Mesenchymal stem cell (in vitro differentiated cells and primary cell): ENCODE measurements around the gene VWA1.

Experiments
- DNase-seq: peaks from one replicate; pipeline ENCODE4 v3.0.0-alpha.2; 2013
- H2AFZ ChIP-seq: one replicate; pipeline ENCODE4 v1.6.1; 2013; ENCODE audit warnings: low read depth, mild to moderate bottlenecking, control low read depth, inconsistent platforms, low read length, moderate library complexity
- H2AK5ac ChIP-seq: 2 replicates; pipeline ENCODE4 v1.6.1; 2013; ENCODE audit warnings: low read length, moderate library complexity, mild to moderate bottlenecking, inconsistent platforms; ENCODE audit not compliant: severe bottlenecking
- H2BK120ac ChIP-seq: one replicate; pipeline ENCODE4 v1.6.1; 2013; ENCODE audit warnings: low read depth, mild to moderate bottlenecking, inconsistent platforms, low read length, moderate library complexity
- H2BK12ac ChIP-seq, 2 experiments: one replicate each; pipeline ENCODE4 v1.6.1; 2013; ENCODE audit warnings: inconsistent platforms in 2 of 2, low read length in 2 of 2, mild to moderate bottlenecking in 2 of 2, moderate library complexity in 2 of 2, control low read depth in 1 of 2
- H2BK15ac ChIP-seq: one replicate; pipeline ENCODE4 v1.6.1; 2013; ENCODE audit warnings: mild to moderate bottlenecking, low read depth, inconsistent platforms; ENCODE audit not compliant: poor library complexity, severe bottlenecking
- H2BK5ac ChIP-seq: 2 replicates; pipeline ENCODE4 v1.6.1; 2013; ENCODE audit warnings: low read depth, mild to moderate bottlenecking, low read length, control low read depth, inconsistent platforms; ENCODE audit not compliant: poor library complexity, severe bottlenecking
- H3K14ac ChIP-seq, 2 experiments: one replicate each; pipeline ENCODE4 v1.6.1; 2013; ENCODE audit warnings: inconsistent platforms in 2 of 2, low read length in 2 of 2, control low read depth in 1 of 2, mild to moderate bottlenecking in 1 of 2, moderate library complexity in 1 of 2
- H3K18ac ChIP-seq, 2 experiments: one replicate each; pipeline ENCODE4 v1.6.1; 2013; ENCODE audit warnings: inconsistent platforms in 2 of 2, low read length in 2 of 2, control low read depth in 1 of 2, low read depth in 1 of 2, mild to moderate bottlenecking in 1 of 2
- H3K23ac ChIP-seq, 2 experiments: one replicate each; pipeline ENCODE4 v1.6.1; 2013; ENCODE audit warnings: inconsistent platforms in 2 of 2, low read length in 2 of 2, mild to moderate bottlenecking in 2 of 2, moderate library complexity in 2 of 2, control low read depth in 1 of 2
- H3K27ac ChIP-seq: 2 replicates; pipeline ENCODE4 v1.5.1; 2013; ENCODE audit warnings: mild to moderate bottlenecking, moderate library complexity, low read length, control low read depth, inconsistent platforms; ENCODE audit not compliant: poor library complexity, severe bottlenecking
- H3K27me3 ChIP-seq, 2 experiments: 2 replicates each; pipeline versions ENCODE4 v1.6.1 to v1.7.0; 2013; ENCODE audit warnings: low read length in 2 of 2, mild to moderate bottlenecking in 2 of 2, moderate library complexity in 2 of 2, control low read depth in 1 of 2, inconsistent platforms in 1 of 2; ENCODE audit not compliant: control insufficient read depth in 1 of 2, insufficient read depth in 1 of 2
- H3K36me3 ChIP-seq, 2 experiments: 2 replicates each; pipeline versions ENCODE4 v1.6.1 to v1.7.0; 2013; ENCODE audit warnings: low read length in 2 of 2, control low read depth in 1 of 2, inconsistent platforms in 1 of 2, low read depth in 1 of 2, mild to moderate bottlenecking in 1 of 2; ENCODE audit not compliant: insufficient read depth in 2 of 2, control insufficient read depth in 1 of 2
- H3K4ac ChIP-seq, 2 experiments: one replicate each; pipeline ENCODE4 v1.6.1; 2013; ENCODE audit warnings: inconsistent platforms in 2 of 2, low read length in 2 of 2, mild to moderate bottlenecking in 2 of 2, moderate library complexity in 2 of 2, control low read depth in 1 of 2, low read depth in 1 of 2
- H3K4me1 ChIP-seq: 2 replicates; pipeline ENCODE4 v1.6.1; 2013; ENCODE audit warnings: low read depth, low read length, control low read depth; ENCODE audit not compliant: control insufficient read depth, insufficient read depth
- H3K4me2 ChIP-seq: 2 replicates; pipeline ENCODE4 v1.6.1; 2013; ENCODE audit warnings: low read length, mild to moderate bottlenecking, inconsistent platforms; ENCODE audit not compliant: poor library complexity, severe bottlenecking
- H3K4me3 ChIP-seq, 2 experiments: 2 replicates each; pipeline versions ENCODE4 v1.5.1 to v1.7.0; 2013; ENCODE audit warnings: low read length in 2 of 2, mild to moderate bottlenecking in 2 of 2, control low read depth in 1 of 2, low read depth in 1 of 2; ENCODE audit not compliant: insufficient read depth in 1 of 2
- H3K79me1 ChIP-seq: replicated peaks from 2 replicates; pipeline ENCODE4 v1.6.1; 2013; ENCODE audit warnings: mild to moderate bottlenecking, control low read depth, low read length, inconsistent platforms; ENCODE audit not compliant: poor library complexity, severe bottlenecking
- H3K9ac ChIP-seq: 2 replicates; pipeline ENCODE4 v1.7.0; 2013; ENCODE audit warnings: mild to moderate bottlenecking, low read length, moderate library complexity
- H3K9me3 ChIP-seq: 2 replicates; pipeline ENCODE4 v1.7.0; 2013; ENCODE audit warnings: mild to moderate bottlenecking, low read length; ENCODE audit not compliant: control insufficient read depth
- H4K8ac ChIP-seq: one replicate; pipeline ENCODE4 v1.6.1; 2013; ENCODE audit warnings: inconsistent platforms, mild to moderate bottlenecking, low read length, moderate library complexity
- H4K91ac ChIP-seq: one replicate; pipeline ENCODE4 v1.6.1; 2013; ENCODE audit warnings: mild to moderate bottlenecking, low read length, inconsistent platforms
- WGBS: methylation state at CpG from one replicate; pipeline ENCODE4 v1.1.7; 2013; ENCODE audit warnings: mixed read lengths; 5-methylcytosine and 5-hydroxymethylcytosine counted together

VWA1 gene

GRCh38 chr1:1388078-1388472 lies 47.4 kb upstream of the VWA1 start:
- Histone ChIP-seq H2BK12ac (no peak overlapping the region), H3K4me2 (no peak overlapping the region), H3K36me3 (peaks cover 84 to 86% of the 10 kb centered on the region in 2 experiments), H3K27ac (no peak overlapping the region), H2BK15ac (no peak overlapping the region), H3K4ac (no peak overlapping the region), H2AFZ (no peak overlapping the region), H3K14ac (no peak overlapping the region), H3K9ac (no peak overlapping the region), H4K8ac (no peak overlapping the region), H2AK5ac (no peak overlapping the region), H3K23ac (no peak overlapping the region), H3K4me1 (peaks cover 2% of the 10 kb centered on the region), H3K79me1 (peaks cover 39% of the 10 kb centered on the region), H2BK120ac (no peak overlapping the region), H3K27me3 (no peaks in the 10 kb centered on the region), H4K91ac (no peak overlapping the region), H2BK5ac (no peak overlapping the region), H3K18ac (no peak overlapping the region), H3K4me3 (no peak overlapping the region), H3K9me3 (no peaks in the 10 kb centered on the region)
- no peak for DNase-seq
- 98% methylated on average over 16 of the region's 16 CpGs for WGBS

- no peak overlapping the region for H3K18ac ChIP-seq
- H3K4me1 ChIP-seq: peaks cover 3% of the 10 kb centered on the region
- H3K9ac ChIP-seq: no peak overlapping the region
- H4K91ac ChIP-seq: no peak overlapping the region
- no peak overlapping the region for H2BK12ac ChIP-seq
- no peak overlapping the region for H2AFZ ChIP-seq
- H3K14ac ChIP-seq: no peak overlapping the region
- peaks cover 44% of the 10 kb centered on the region for H3K79me1 ChIP-seq
- no peak overlapping the region for H3K4me2 ChIP-seq
- H2BK120ac ChIP-seq: no peak overlapping the region
- peaks cover 90 to 99% of the 10 kb centered on the region in 2 experiments for H3K36me3 ChIP-seq
- no peak overlapping the region for H3K23ac ChIP-seq
- H2BK15ac ChIP-seq: no peak overlapping the region
- H2BK5ac ChIP-seq: no peak overlapping the region
- H4K8ac ChIP-seq: no peak overlapping the region
- no peaks in the 10 kb centered on the region for H3K27me3 ChIP-seq
- no peak overlapping the region for H3K27ac ChIP-seq
- WGBS: 98% methylated on average over 12 of the region's 12 CpGs
- no peak overlapping the region for H2AK5ac ChIP-seq
- H3K4me3 ChIP-seq: no peak overlapping the region
- H3K4ac ChIP-seq: no peak overlapping the region
- H3K9me3 ChIP-seq: no peaks in the 10 kb centered on the region
- DNase-seq: no peak
Measured at GRCh38 chr1:1390675-1391074, 44.8 kb upstream of the VWA1 start.

- no peak overlapping the region for H2AK5ac ChIP-seq
- H3K79me1 ChIP-seq: peaks cover 40% of the 10 kb centered on the region
- H3K14ac ChIP-seq: no peak overlapping the region
- no peak overlapping the region for H2BK5ac ChIP-seq
- H2AFZ ChIP-seq: no peak overlapping the region
- WGBS: 97% methylated on average over 12 of the region's 12 CpGs
- H3K27me3 ChIP-seq: no peaks in the 10 kb centered on the region
- no peaks in the 10 kb centered on the region for H3K9me3 ChIP-seq
- H3K4me2 ChIP-seq: no peak overlapping the region
- H3K9ac ChIP-seq: no peak overlapping the region
- no peak overlapping the region for H3K4ac ChIP-seq
- H2BK15ac ChIP-seq: no peak overlapping the region
- H3K4me1 ChIP-seq: peaks cover 3% of the 10 kb centered on the region
- H3K36me3 ChIP-seq: peaks cover 86 to 96% of the 10 kb centered on the region in 2 experiments
- H3K27ac ChIP-seq: no peak overlapping the region
- H4K91ac ChIP-seq: no peak overlapping the region
- no peak overlapping the region for H2BK12ac ChIP-seq
- no peak overlapping the region for H3K18ac ChIP-seq
- H3K4me3 ChIP-seq: no peak overlapping the region
- no peak overlapping the region for H4K8ac ChIP-seq
- no peak overlapping the region for H3K23ac ChIP-seq
- no peak for DNase-seq
- H2BK120ac ChIP-seq: no peak overlapping the region
Measured at GRCh38 chr1:1391225-1391624, 44.3 kb upstream of the VWA1 start.

GRCh38 chr1:1393014-1393413 lies 42.5 kb upstream of the VWA1 start:
- no peak overlapping the region for H2BK12ac ChIP-seq

More at GRCh38 chr1:1393014-1393413, 42.5 kb upstream of the VWA1 start:
- no peak overlapping the region for H2AK5ac ChIP-seq
- peaks cover 28% of the 10 kb centered on the region for H3K79me1 ChIP-seq
- H3K9ac ChIP-seq: no peak overlapping the region
- H3K4me1 ChIP-seq: peaks cover 12% of the 10 kb centered on the region
- no peaks in the 10 kb centered on the region for H3K27me3 ChIP-seq
- H2AFZ ChIP-seq: no peak overlapping the region
- no peaks in the 10 kb centered on the region for H3K9me3 ChIP-seq
- no peak overlapping the region for H3K4ac ChIP-seq
- no peak overlapping the region for H3K18ac ChIP-seq
- no peak overlapping the region for H2BK5ac ChIP-seq
- no peak overlapping the region for H2BK120ac ChIP-seq
- 100% methylated on average over 4 of the region's 4 CpGs for WGBS
- H3K36me3 ChIP-seq: peaks cover 84 to 91% of the 10 kb centered on the region in 2 experiments
- no peak overlapping the region for H3K4me3 ChIP-seq
- no peak for DNase-seq
- no peak overlapping the region for H3K14ac ChIP-seq
- no peak overlapping the region for H4K91ac ChIP-seq
- no peak overlapping the region for H3K27ac ChIP-seq
- no peak overlapping the region for H4K8ac ChIP-seq
- H3K23ac ChIP-seq: no peak overlapping the region
- H2BK15ac ChIP-seq: no peak overlapping the region
- H3K4me2 ChIP-seq: no peak overlapping the region
